T-cell (primary cell): ENCODE data around the gene ADAM22. TPM values are rescaled to one million over a fixed set of nuclear protein-coding genes. Genes with fewer than 3 reads are reported as not detected.

Experiments
- ATAC-seq, 4 experiments: fragments of 200-7000 bp in 3 of 4; fragments of 150-1000 bp in 1 of 4; cut with Tn5 transposase; replicated peaks in 1 of 4; 1 replicate in 3 of 4; 2 replicates in 1 of 4; pipeline ENCODE4 v1.10.0; 2021; ENCODE audit warnings: moderate library complexity in 3 of 4, mild to moderate bottlenecking in 2 of 4, moderate number of reproducible peaks in 1 of 4
- CTCF ChIA-PET, 2 donors: fragments of 300-600 bp; sonication (Branson Sonifier 250); formaldehyde crosslinking; loops; one replicate each; lab custom pipeline; 2022; ENCODE audit warnings: antibody characterized with exemption in 2 of 2; lab: Charles Lee
- POLR2A ChIA-PET, 2 donors: fragments of 300-600 bp; sonication (Branson Sonifier 250); formaldehyde crosslinking; loops; one replicate each; lab custom pipeline; 2022; ENCODE audit warnings: antibody characterized with exemption in 2 of 2; lab: Charles Lee
- DNase-seq, 35 experiments: peaks; one replicate each; pipeline versions ENCODE4 v3.0.0 to v3.0.0-alpha.2; 2013 to 2023
- H3K27ac ChIP-seq: one replicate; pipeline ENCODE4 v1.5.1; 2013; ENCODE audit warnings: low read length
- H3K27me3 ChIP-seq, 2 experiments: replicated peaks in 1 of 2; 1 replicate in 1 of 2; 2 replicates in 1 of 2; pipeline versions ENCODE4 v1.6.1 to v1.7.0; 2013; ENCODE audit warnings: low read length in 1 of 2, mixed read lengths in 1 of 2; ENCODE audit not compliant: control insufficient read depth in 2 of 2, insufficient read depth in 2 of 2; ENCODE audit errors: extremely low read depth in 1 of 2
- H3K36me3 ChIP-seq, 2 donors: 1 replicate in 1 of 2; 2 replicates in 1 of 2; pipeline versions ENCODE4 v1.6.1 to v1.7.0; 2013; ENCODE audit warnings: low read length in 1 of 2; ENCODE audit not compliant: control insufficient read depth in 2 of 2, insufficient read depth in 1 of 2; ENCODE audit errors: extremely low read depth in 1 of 2
- H3K4me1 ChIP-seq, 2 experiments: 1 replicate in 1 of 2; 2 replicates in 1 of 2; pipeline versions ENCODE4 v1.6.1 to v1.7.0; 2013; ENCODE audit warnings: low read length in 2 of 2, mixed read lengths in 1 of 2; ENCODE audit not compliant: insufficient read depth in 2 of 2, control insufficient read depth in 1 of 2; ENCODE audit errors: extremely low read depth in 1 of 2
- H3K4me3 ChIP-seq, 2 donors: 1 replicate in 1 of 2; 2 replicates in 1 of 2; pipeline versions ENCODE4 v1.5.1 to v1.7.0; 2013; ENCODE audit warnings: mild to moderate bottlenecking in 2 of 2, low read length in 1 of 2, moderate library complexity in 1 of 2; ENCODE audit not compliant: control insufficient read depth in 1 of 2; ENCODE audit errors: extremely low read depth in 1 of 2
- H3K9me3 ChIP-seq: 2 replicates; pipeline ENCODE4 v1.7.0; 2013
- H3K27ac Mint-ChIP-seq, 2 donors: one replicate each; pipeline ENCODE4 v1.8.0; 2020 to 2021; ENCODE audit warnings: mild to moderate bottlenecking in 2 of 2, mixed read lengths in 2 of 2
- H3K27me3 Mint-ChIP-seq, 2 donors: one replicate each; pipeline ENCODE4 v1.8.0; 2021 to 2022; ENCODE audit warnings: mixed read lengths in 2 of 2
- H3K36me3 Mint-ChIP-seq: one replicate; pipeline ENCODE4 v1.8.0; 2021; ENCODE audit warnings: mixed read lengths
- H3K4me1 Mint-ChIP-seq, 3 donors: one replicate each; pipeline ENCODE4 v1.8.0; 2020 to 2022; ENCODE audit warnings: mixed read lengths in 3 of 3, mild to moderate bottlenecking in 1 of 3
- H3K4me3 Mint-ChIP-seq, 3 donors: one replicate each; pipeline ENCODE4 v1.8.0; 2020 to 2022; ENCODE audit warnings: mild to moderate bottlenecking in 3 of 3, mixed read lengths in 3 of 3, moderate library complexity in 3 of 3
- H3K9me3 Mint-ChIP-seq, 3 donors: one replicate each; pipeline ENCODE4 v1.8.0; 2020 to 2022; ENCODE audit warnings: mixed read lengths in 3 of 3
- WGBS: methylation state at CpG from one replicate; pipeline ENCODE4 v1.1.5; 2013; ENCODE audit warnings: missing lambda C conversion rate; ENCODE audit not compliant: insufficient coverage; 5-methylcytosine and 5-hydroxymethylcytosine counted together
- total RNA-seq, 35 experiments: library from RNA in 6 of 35; stranded (reverse) in 6 of 35; fragments of 120-200 nt in 1 of 35; gene quantifications; one replicate each; pipeline versions ENCODE4 v1.2.1 to v1.2.4 and lab custom pipeline; 2013 to 2026

Gene ADAM22
- total RNA-seq, 5 donors from 2014 or later (not counting 1 experiment from before 2014, with no cell fraction given), result 2.9 to 5.6 (median 4.3) TPM

DNA sequence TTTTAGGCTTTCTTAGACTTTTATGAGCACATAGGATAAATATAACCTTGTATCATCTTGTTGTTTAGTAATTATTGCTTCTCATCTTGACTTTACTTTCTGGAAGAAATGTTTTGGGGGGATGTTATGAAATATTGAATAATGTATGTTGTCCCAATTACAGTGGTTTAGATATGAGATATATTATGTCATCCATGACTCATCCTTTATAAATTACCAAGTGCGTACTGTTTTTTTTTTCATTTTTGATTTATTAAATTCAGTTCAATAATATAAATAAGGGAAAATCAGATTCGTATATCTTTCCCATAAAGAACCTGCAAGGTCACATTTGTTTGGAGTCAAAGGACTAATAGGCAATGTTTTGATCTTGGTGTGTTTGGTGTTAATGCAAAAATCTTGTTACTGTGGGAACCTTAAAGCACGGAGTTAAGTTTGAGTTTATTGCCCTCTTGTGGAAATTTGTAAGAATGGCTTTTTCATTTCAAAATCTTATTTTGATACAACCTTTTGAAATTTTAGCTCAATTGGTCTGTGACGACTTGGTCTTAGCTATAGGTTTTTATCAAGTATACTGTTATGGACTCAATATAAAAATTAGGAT lies 177.2 kb downstream of the ADAM22 start:
- ChIA-PET POLR2A (interaction anchor here in 1 of 2 donors (0.8 kb wide), 1 partner anchor 13 kb away, joined by 4 read pairs; no protein-coding TSS in a partner anchor), CTCF (interaction anchor here in 1 of 2 donors (0.8 to 1.6 kb wide), 3 partner anchors 18 to 605 kb away, joined by 3 to 7 read pairs (median 3); no protein-coding TSS in a partner anchor)
- no peaks in the 10 kb centered on the region for H3K36me3 ChIP-seq
- no peaks in the 10 kb centered on the region for H3K27me3 Mint-ChIP-seq
- no peaks in the 10 kb centered on the region for H3K27me3 ChIP-seq
- ATAC-seq (no peak), DNase-seq (peak in 1 of 35 experiments; percentile 42)
- no CpG with 5 or more reads among the region's 4 CpGs for WGBS
- no peaks in the 10 kb centered on the region for H3K9me3 ChIP-seq
- no peaks in the 10 kb centered on the region for H3K4me1 Mint-ChIP-seq
- peaks cover under 1% of the 10 kb centered on the region for H3K36me3 Mint-ChIP-seq
- no peak overlapping the region for H3K27ac ChIP-seq
- H3K4me1 ChIP-seq, result no peaks in the 10 kb centered on the region
- no peak overlapping the region for H3K4me3 ChIP-seq
- H3K9me3 Mint-ChIP-seq, result no peaks in the 10 kb centered on the region
- H3K27ac Mint-ChIP-seq, result no peak overlapping the region
- no peak overlapping the region for H3K4me3 Mint-ChIP-seq

DNA sequence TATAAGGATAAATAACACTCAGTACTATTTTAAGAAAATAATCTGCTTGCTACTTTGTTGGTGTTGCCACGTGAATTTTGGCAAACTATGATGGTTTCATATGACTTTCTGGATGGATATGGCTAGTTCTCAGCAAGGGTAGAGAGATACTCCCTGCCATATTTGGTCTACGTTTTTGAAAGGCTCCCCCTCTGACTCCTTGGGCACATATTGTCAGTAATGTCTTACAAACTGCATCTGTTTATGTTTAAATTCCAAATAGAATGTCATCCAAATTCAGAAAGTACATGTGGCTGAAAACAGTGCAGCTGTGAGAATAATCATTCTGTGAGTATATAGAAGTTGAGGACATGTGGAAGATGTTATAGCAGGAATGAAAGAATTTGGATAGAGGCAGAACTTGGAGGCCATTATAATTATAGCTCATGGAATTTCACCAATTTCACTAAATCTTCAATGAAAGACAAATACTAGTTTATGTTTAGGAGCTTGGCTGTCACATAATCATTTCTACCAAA lies 178.0 kb downstream of the ADAM22 start:
- Mint-ChIP-seq H3K4me1 (no peaks in the 10 kb centered on the region), H3K27ac (no peak overlapping the region), H3K4me3 (no peak overlapping the region), H3K36me3 (peaks cover 6% of the 10 kb centered on the region), H3K27me3 (no peaks in the 10 kb centered on the region), H3K9me3 (no peaks in the 10 kb centered on the region)
- H3K27ac ChIP-seq, result no peak overlapping the region
- ChIA-PET CTCF (interaction anchor here in 1 of 2 donors (0.8 to 1.6 kb wide), 3 partner anchors 19 to 606 kb away, joined by 3 to 7 read pairs (median 3); no protein-coding TSS in a partner anchor), POLR2A (interaction anchor here (0.6 to 0.8 kb wide), 2 partner anchors 12 to 1024 kb away, joined by 4 to 7 read pairs; no protein-coding TSS in a partner anchor)
- 35% methylated on average over 2 of the region's 2 CpGs for WGBS
- no peak overlapping the region for H3K4me3 ChIP-seq
- DNase-seq (no peak), ATAC-seq (no peak)
- H3K4me1 ChIP-seq, result no peaks in the 10 kb centered on the region
- H3K36me3 ChIP-seq, result no peaks in the 10 kb centered on the region
- no peaks in the 10 kb centered on the region for H3K9me3 ChIP-seq
- no peaks in the 10 kb centered on the region for H3K27me3 ChIP-seq

DNA sequence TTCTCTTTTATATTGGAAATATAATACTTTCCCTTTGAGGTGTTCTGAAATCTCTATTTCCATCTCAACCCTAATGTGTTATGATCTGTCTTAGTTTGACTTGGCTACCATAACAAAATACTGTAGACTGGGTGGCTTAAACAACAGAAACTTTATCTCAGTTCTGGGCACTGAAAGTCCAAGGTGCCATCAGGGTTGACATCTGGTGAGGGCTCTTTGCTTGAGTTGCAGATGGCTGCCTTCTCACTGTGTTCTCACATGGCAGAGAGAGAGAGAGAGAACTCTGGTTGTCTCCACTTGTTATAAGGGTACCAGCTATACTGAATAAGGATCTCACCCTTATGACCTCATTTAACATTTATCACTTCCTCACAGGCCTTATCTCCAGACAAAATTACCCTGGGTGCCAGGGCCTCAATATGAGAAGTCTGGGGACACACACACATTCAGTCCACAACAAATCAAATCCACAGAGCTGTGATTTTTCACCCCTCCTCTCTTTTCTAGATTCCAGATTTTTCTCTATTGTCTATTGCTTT lies 181.3 kb downstream of the ADAM22 start:
- no peak for ATAC-seq
- no peaks in the 10 kb centered on the region for H3K9me3 Mint-ChIP-seq
- POLR2A ChIA-PET, result no interaction called here
- H3K4me1 Mint-ChIP-seq, result no peaks in the 10 kb centered on the region
- Histone ChIP-seq H3K4me1 (no peaks in the 10 kb centered on the region), H3K4me3 (no peak overlapping the region), H3K27ac (no peak overlapping the region), H3K27me3 (no peaks in the 10 kb centered on the region), H3K36me3 (no peaks in the 10 kb centered on the region), H3K9me3 (no peaks in the 10 kb centered on the region)
- no peak overlapping the region for H3K27ac Mint-ChIP-seq
- H3K27me3 Mint-ChIP-seq, result no peaks in the 10 kb centered on the region
- no peak overlapping the region for H3K4me3 Mint-ChIP-seq
- no peak for DNase-seq
- peaks cover 6% of the 10 kb centered on the region for H3K36me3 Mint-ChIP-seq
- CTCF ChIA-PET, result no interaction called here

DNA sequence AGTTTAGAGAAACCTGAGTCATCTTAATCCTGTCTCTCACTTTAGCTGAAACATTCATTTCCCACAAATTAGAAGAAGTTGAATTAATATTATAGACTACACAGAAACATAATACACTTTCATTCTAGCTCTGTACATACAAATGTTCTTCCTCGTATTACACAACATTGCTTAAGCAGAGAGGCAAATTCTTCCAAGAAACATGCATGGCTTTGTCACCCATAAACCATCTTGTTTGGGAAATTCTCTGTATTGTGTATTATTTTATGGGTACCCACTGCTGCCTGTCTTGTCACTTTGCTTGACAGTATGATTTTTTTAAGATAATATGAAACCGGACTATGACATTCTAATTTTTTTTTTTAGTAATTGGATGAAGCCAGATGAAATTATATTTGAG lies 181.8 kb downstream of the ADAM22 start:
- Histone ChIP-seq H3K4me3 (no peak overlapping the region), H3K36me3 (no peaks in the 10 kb centered on the region), H3K4me1 (no peaks in the 10 kb centered on the region), H3K27me3 (no peaks in the 10 kb centered on the region), H3K9me3 (no peaks in the 10 kb centered on the region), H3K27ac (no peak overlapping the region)
- H3K27me3 Mint-ChIP-seq, result no peaks in the 10 kb centered on the region
- WGBS, result no CpG with 5 or more reads among the region's 2 CpGs
- no peak for ATAC-seq
- H3K27ac Mint-ChIP-seq, result no peak overlapping the region
- no peak for DNase-seq
- peaks cover 6% of the 10 kb centered on the region for H3K36me3 Mint-ChIP-seq
- H3K4me3 Mint-ChIP-seq, result no peak overlapping the region
- ChIA-PET POLR2A (interaction anchor here in 1 of 2 donors (0.7 kb wide), 1 partner anchor 488 kb away, joined by 3 read pairs; the partner anchor contains the start of gene RUNDC3B), CTCF (interaction anchor here in 1 of 2 donors (0.7 kb wide), 1 partner anchor 506 kb away, joined by 3 read pairs; no protein-coding TSS in a partner anchor)
- H3K4me1 Mint-ChIP-seq, result no peaks in the 10 kb centered on the region
- no peaks in the 10 kb centered on the region for H3K9me3 Mint-ChIP-seq

DNA sequence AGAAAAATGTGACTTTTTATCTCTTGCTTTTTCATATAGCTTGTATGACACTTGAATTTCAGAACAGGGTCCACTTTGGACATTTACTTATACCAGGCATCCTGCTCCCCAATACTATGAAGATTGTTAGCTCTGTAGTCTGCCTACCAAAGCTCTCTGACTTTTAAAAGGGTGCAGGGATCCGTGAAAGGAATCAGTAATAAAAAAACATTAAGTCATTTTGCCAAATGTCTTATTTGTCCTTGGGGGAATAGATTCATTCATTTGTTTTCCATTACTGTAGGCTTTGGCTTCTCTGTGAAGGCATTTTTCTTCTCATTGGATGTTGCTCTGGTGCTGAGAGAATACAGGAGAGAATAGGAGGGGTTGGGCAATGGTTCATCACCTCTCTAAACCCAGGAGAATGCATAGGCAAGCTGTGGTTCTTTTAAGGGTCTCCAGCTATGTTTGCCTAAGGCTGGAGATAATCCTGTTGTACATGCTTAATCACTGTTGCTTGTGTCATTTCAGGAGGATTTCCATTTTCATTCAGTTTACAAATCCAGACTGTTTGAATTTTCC lies 182.3 kb downstream of the ADAM22 start:
- Mint-ChIP-seq H3K4me1 (no peaks in the 10 kb centered on the region), H3K36me3 (peaks cover 6% of the 10 kb centered on the region), H3K4me3 (no peak overlapping the region), H3K27ac (no peak overlapping the region), H3K27me3 (no peaks in the 10 kb centered on the region), H3K9me3 (no peaks in the 10 kb centered on the region)
- no peak for DNase-seq
- Histone ChIP-seq H3K27me3 (no peaks in the 10 kb centered on the region), H3K27ac (no peak overlapping the region), H3K4me1 (no peaks in the 10 kb centered on the region), H3K9me3 (no peaks in the 10 kb centered on the region), H3K4me3 (no peak overlapping the region), H3K36me3 (no peaks in the 10 kb centered on the region)
- ATAC-seq, result no peak
- CTCF ChIA-PET, result interaction anchor here in 1 of 2 donors (0.7 kb wide), 1 partner anchor 507 kb away, joined by 3 read pairs; no protein-coding TSS in a partner anchor
- POLR2A ChIA-PET, result interaction anchor here in 1 of 2 donors (0.7 kb wide), 1 partner anchor 488 kb away, joined by 3 read pairs; the partner anchor contains the start of gene RUNDC3B
- no CpG with 5 or more reads among the region's 1 CpG for WGBS

DNA sequence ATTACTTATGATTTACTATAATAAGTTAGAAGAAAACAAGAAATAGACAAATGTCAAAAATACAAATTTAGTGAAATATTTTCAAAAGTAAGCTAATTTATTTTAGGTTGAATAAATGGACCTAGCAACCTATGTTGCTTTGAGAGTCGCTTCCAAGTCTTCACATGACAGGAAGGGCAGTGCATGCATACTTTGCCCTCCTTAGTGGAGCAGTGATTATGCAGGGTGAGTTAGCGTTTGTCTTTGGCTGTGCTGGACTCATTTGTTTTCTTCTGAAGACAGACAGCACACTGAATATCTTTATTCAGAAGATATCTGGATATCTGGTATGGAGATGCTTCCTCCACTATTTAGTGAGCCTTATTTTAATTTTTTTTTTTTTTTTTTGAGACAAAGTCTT lies 183.3 kb downstream of the ADAM22 start:
- DNase-seq, result no peak
- Histone ChIP-seq H3K27ac (no peak overlapping the region), H3K9me3 (no peaks in the 10 kb centered on the region), H3K36me3 (no peaks in the 10 kb centered on the region), H3K27me3 (no peaks in the 10 kb centered on the region), H3K4me1 (no peaks in the 10 kb centered on the region), H3K4me3 (no peak overlapping the region)
- no peak for ATAC-seq
- ChIA-PET CTCF (no interaction called here), POLR2A (interaction anchor here in 1 of 2 donors (0.6 kb wide), 1 partner anchor 312 kb away, joined by 4 read pairs; no protein-coding TSS in a partner anchor)
- no peak overlapping the region for H3K27ac Mint-ChIP-seq
- WGBS, result 83% methylated on average over 1 of the region's 2 CpGs
- H3K9me3 Mint-ChIP-seq, result no peaks in the 10 kb centered on the region
- no peaks in the 10 kb centered on the region for H3K4me1 Mint-ChIP-seq
- no peaks in the 10 kb centered on the region for H3K27me3 Mint-ChIP-seq
- peaks cover 6% of the 10 kb centered on the region for H3K36me3 Mint-ChIP-seq
- no peak overlapping the region for H3K4me3 Mint-ChIP-seq
